HG03520 (cell line): Measurements from ENCODE around the gene RCOR1.
"Not testable (repeated sequence)": the region's sequence is repeated elsewhere in the genome, so short reads cannot be mapped to it uniquely, and the experiment has no call there.

Experiments
- ATAC-seq: cut with Tn5 transposase; IDR thresholded peaks from one replicate; pipeline ENCODE4 v1.9.1; 2021; ENCODE audit warnings: mild to moderate bottlenecking, moderate library complexity; ENCODE audit not compliant: unreplicated experiment

RCOR1 gene

GRCh38 chr14:102738373-102739189, 146.1 kb downstream of the RCOR1 start:
- no peak for ATAC-seq

GRCh38 chr14:102739190-102739469, 146.7 kb downstream of the RCOR1 start:
- no peak for ATAC-seq

DNA sequence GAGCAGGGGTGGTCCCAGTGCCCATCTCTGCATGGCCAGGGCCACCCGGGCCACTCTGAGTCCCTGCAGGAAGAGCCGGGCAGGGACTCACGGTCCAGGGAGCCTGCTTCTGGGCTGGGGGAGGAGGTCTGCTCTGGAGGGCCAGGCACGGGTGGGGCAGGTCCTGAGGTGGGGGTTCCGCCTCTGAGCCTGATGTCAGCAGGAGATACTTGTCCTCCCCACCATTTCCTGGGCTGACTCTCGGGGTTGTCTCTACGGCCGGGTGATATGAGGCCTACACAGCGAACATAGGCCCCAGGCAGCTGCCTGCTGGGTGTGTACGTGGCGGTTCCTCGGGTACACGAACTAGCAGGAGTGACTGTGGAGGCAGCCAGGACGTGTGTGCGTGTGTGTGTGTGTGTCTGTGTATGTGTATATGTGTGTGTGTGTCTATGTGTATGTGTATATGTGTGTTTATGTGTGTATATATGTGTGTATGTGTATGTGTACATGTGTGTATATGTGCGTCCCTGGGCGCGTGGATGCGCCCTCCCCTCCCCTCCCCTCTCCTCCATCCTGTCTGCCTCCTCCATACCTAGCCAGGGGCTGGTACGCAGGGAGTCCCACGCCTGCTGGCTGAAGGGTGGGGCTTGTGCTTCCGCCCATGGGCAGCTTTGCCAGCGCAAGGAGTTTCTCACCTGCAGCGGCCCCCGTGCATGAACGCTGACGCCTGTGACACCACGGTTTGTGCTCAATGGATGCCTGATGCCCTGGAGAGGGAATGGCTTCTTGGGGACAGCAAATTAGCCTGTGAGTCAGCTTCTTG, 154.4 kb downstream of the RCOR1 start:
- ATAC-seq: no peak

DNA sequence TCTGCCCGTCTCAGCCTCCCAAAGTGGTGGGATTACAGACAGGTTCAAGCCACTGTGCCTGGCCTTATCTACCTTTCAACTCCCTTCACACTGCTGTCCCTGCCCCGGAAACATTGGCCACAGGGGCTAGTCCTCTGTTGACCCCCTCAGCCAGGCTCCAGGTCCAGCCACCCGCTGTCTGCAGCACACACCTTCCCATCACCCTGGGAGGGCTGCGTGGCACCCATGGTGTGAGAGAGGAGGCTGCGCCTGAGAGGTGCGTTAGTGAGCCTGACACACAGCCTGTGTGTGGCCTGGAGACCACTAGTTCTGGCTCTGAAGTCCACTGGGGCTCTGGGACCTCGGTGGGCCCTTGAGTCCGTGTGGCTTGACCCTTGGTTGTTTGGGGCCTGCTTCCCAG, 156.4 kb downstream of the RCOR1 start:
- no peak for ATAC-seq

GRCh38 chr14:102749393-102750305, 157.2 kb downstream of the RCOR1 start:
- no peak for ATAC-seq

DNA sequence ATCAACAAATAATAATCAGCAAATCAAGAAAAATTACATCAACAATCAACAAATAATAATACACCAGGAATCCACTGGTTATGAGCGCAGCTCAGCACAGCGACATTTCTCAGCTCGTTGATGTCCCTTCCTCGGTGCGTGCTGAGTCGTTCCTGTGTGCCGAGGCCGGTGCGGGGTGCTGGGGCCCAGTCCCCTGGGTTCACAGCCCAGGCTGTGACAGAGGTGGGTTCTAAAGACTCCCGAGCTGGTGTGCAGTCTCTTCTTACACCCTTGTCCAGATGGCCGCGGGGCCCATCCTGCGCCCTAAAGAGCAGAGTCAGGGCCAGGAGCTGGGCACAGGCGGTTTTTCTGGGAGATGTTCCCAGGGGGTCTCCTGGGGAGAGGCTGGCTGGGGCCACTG, 157.9 kb downstream of the RCOR1 start:
- ATAC-seq: no peak

GRCh38 chr14:102751088-102751487, 158.6 kb downstream of the RCOR1 start:
- ATAC-seq: no peak

DNA sequence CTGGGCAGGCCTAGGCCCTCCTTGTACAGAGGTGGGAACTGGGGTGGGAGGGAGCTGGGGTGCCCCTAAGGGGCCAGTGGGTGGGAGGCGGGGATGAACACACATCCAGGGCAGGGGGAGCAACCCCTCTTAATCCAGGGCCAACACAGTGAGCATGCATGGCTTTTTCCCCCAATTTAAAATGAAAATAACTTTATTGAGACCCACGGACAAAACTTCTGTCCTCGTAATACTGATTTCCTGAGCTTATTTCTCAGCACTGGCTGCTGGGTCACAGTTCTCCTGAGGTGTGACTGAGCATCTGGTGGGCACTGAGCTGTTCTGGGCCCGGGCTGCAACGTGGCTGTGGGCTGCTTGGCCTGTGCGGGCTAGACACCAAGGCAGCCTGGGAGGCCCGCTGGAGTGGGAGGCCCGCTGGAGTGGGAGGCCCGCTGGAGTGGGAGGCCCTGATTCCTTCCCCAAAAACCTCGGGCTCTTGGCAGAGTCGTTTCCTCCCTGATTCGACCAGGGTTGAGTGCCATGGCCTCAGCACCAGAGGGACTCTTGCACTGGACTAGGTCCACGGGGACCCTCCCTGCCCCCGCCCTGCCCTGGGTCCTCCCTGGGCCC, 159.9 kb downstream of the RCOR1 start:
- no peak for ATAC-seq

- no peak for ATAC-seq
Measured at GRCh38 chr14:102754370-102755262, 162.2 kb downstream of the RCOR1 start.

GRCh38 chr14:102757646-102758045, 165.2 kb downstream of the RCOR1 start:
- no peak for ATAC-seq

DNA sequence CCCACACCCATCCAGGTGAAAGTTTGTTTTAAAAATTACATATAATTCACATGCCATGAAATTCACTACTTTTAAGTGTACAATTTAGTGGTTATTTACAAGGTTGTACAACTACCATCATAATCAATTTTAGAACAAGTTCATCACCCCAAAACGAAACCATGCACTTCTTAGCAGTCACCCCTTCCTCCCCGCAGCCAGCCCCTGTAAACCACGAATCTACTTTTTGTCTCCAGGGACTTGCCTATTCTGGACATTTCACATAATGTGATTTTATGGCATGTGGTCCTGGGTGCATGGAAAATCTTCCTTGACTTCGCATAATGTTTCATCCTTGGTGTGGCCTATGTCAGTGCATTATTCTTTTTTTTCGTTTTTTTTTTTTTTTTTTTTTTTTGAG, 165.6 kb downstream of the RCOR1 start:
- ATAC-seq: no peak

- ATAC-seq: no peak
Measured at GRCh38 chr14:102759456-102760187, 167.2 kb downstream of the RCOR1 start.

GRCh38 chr14:102760496-102761193, 168.2 kb downstream of the RCOR1 start:
- no peak for ATAC-seq

GRCh38 chr14:102761206-102761605, 168.8 kb downstream of the RCOR1 start:
- ATAC-seq: no peak

- ATAC-seq: peak; percentile 42
Measured at GRCh38 chr14:102764220-102764671, 171.8 kb downstream of the RCOR1 start.

- not testable (repeated sequence) for ATAC-seq
Measured at GRCh38 chr14:102765770-102766169, 173.3 kb downstream of the RCOR1 start.

DNA sequence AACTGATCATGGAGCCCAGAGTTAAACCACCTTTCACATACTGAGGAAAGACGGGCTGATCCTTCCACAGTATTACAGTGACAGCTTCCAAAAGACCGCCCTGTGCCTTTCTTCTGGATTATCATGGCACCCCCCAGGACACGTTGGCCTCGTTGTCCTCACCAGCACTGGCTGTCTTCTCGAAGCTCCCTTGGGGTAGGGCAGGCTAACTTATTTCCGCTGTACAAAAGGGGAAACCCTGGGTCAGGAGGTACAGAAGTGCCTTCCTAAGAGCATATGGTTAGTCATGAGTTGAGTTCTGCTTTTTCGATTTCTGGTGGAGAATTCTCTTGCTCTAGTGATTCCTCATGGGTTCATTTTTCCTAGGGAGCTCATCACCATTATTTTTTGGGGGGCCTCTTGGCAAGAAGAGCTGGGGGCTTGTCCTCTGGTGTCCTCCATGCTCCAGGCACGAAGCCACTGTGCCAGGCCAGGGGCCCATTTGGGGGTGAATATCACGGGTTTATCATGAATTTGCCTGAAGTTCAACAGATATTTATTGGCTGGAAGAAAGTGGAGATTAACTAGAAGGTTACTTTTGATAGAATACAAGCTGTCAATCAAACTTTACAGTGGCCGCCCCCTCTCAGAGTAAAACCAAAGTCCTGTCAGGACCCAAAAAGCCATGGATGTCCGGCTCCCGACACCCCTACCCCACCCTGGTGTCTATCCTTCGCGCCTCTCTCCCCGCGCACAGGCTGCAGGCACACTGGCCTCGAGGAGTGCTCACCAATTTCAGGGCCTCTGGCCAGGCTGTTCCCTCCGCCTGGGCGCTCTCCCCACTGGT, 176.0 kb downstream of the RCOR1 start:
- ATAC-seq: peak; percentile 70

DNA sequence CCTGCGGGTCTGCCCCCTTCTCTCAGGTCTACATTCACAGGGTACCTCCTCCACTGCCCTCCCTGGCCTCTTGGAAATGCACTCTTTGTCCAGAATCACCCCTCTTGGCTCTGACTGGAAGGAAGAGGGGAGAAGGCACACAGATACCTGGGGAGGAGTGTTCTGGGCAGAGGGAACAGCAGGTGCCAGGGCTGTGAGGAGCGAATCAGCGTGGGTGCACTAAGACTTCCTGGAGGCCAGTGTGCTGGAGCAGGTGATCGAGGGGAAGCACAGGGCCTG, 176.5 kb downstream of the RCOR1 start:
- ATAC-seq: no peak
